ENCODE results near the gene OR4N5.

DNA sequence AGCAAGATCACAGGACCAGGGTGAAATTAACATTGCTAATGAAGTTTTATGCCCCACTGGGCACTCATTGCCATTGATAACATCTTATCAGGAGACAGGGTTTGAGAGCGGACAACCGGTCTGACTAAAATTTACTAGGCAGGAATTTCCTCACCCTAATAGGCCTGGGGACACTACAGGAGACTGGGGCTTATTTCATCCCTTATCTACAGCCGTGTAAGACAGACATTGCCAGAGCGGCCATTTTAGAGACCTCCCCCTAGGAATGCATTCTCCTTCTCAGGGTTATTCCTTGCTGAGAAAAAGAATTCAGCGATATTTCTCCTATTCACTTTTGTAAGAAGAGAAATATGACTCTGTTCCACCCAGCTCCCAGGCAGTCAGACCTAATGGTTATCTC, 19.8 kb upstream of the OR4N5 start:
- TF ChIP-seq, protein P1, sequence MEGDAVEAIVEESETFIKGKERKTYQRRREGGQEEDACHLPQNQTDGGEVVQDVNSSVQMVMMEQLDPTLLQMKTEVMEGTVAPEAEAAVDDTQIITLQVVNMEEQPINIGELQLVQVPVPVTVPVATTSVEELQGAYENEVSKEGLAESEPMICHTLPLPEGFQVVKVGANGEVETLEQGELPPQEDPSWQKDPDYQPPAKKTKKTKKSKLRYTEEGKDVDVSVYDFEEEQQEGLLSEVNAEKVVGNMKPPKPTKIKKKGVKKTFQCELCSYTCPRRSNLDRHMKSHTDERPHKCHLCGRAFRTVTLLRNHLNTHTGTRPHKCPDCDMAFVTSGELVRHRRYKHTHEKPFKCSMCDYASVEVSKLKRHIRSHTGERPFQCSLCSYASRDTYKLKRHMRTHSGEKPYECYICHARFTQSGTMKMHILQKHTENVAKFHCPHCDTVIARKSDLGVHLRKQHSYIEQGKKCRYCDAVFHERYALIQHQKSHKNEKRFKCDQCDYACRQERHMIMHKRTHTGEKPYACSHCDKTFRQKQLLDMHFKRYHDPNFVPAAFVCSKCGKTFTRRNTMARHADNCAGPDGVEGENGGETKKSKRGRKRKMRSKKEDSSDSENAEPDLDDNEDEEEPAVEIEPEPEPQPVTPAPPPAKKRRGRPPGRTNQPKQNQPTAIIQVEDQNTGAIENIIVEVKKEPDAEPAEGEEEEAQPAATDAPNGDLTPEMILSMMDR (IDR thresholded peaks at IDR 0.05): no peak
- no peak for TF ChIP-seq EP300 (IDR thresholded peaks at IDR 0.05)
- TF ChIP-seq POLR2A (IDR thresholded peaks at IDR 0.05): no peak

All from gastroesophageal sphincter (tissue), 3 donors.